ENCODE results near the gene NRG2.

DNA sequence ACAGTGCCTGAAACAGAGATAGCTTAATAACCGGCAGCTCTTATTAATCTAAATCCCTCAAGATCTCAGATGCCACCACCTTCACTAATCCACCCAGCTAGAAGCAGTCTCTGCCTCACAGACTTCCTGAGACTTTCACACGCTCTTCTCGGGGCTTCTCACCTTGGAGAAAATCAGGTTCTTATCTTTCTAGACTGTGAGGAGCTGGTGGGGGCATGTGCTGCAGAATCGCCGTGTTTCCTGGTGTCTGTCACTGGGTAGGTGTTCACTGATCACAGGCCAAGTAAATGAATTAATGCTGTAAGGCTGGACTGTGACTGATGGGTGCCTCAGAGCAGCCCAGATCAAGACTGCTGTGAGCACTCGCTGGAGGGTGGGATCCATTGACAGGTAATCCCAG lies 145.8 kb downstream of the NRG2 start:
- TF ChIP-seq POLR2AphosphoS5 (IDR thresholded peaks at IDR 0.05; ENCODE audit: low read depth, low read length) (no peak), TAF1 (IDR thresholded peaks at IDR 0.05; ENCODE audit: borderline replicate concordance, low read depth, low read length) (no peak)
